OCI-LY1 (cell line): ENCODE data around the gene MECR.

Source experiments
- CTCF ChIP-seq: fragments of 200-600 bp; sonication (generic), shearing (Covaris generic); IDR thresholded peaks from 2 replicates; pipeline ENCODE4 v1.5.1; 2017; ENCODE audit warnings: mild to moderate bottlenecking, antibody characterized with exemption, low read length, moderate library complexity, mixed read lengths
- EZH2 ChIP-seq: fragments of 200-600 bp; sonication (generic), shearing (Covaris generic); IDR thresholded peaks from 2 replicates; pipeline ENCODE4 v1.8.0; 2017; ENCODE audit warnings: borderline replicate concordance, mixed run types, mild to moderate bottlenecking, antibody characterized with exemption, low read length, moderate library complexity, mixed read lengths

DNA sequence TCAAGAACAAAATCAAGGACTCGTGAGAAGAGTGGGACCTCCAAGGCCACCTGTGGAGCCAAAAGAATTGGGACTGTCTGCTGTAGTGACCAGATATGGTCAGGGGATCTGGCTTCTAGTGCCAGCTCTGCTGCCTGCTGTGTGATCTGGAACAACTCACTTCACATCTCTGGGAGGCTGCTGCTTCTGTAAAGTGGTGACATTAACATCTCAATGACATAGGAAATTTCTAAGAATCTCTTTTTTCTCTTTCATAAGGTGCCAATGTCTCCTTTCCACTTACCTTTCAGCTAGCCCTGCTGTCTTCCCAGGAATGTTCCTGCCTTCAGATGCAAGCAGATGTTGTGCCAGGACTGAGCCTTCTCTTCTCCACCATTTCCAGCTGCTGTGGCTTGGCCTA is 44.0 kb downstream of the MECR start:
- TF ChIP-seq CTCF (no peak), EZH2 (no peak)
